SHP77 (cell line): ENCODE results near the gene NRL.

Experiments used
- DNase-seq, 2 experiments: peaks; one replicate each; lab custom pipeline; 2025; lab: John Stamatoyannopoulos, UW

Gene NRL

GRCh38 chr14:24065408-24065807 lies 49.3 kb downstream of the NRL start:
- no peak for DNase-seq

- no peak for DNase-seq
Measured at GRCh38 chr14:24064856-24065255, 49.9 kb downstream of the NRL start.

- no peak for DNase-seq
Measured at GRCh38 chr14:24064091-24064795, 50.5 kb downstream of the NRL start.

DNA sequence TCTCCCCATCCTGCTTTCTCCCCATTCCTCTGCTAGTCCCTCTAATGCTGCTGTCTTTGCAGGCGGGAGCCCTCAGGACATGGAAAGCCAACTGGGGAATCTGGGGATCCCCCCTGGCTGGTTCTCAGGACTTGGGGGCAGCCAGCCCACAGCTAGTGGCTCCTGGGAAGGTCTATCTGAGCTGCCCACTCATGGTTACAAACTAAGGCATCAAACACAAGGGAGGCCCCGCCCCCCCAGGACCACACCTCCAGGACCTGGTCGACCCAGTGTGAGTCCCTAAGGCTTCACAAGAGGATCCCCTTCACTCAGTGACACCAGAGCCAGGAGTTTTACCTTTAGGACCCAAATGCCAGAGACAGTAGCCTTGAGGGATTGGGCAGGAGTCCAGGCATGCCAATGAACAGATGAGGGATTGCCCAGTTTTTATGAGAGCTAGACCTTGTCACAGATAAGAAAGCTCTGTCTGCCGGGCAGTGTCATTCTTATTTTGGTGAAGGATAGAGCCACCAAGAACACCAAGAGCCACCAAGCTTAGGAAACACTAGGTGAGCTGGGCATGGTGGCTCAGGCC lies 51.4 kb downstream of the NRL start:
- DNase-seq = no peak

- DNase-seq = no peak
Measured at GRCh38 chr14:24062216-24062980, 52.4 kb downstream of the NRL start.

DNA sequence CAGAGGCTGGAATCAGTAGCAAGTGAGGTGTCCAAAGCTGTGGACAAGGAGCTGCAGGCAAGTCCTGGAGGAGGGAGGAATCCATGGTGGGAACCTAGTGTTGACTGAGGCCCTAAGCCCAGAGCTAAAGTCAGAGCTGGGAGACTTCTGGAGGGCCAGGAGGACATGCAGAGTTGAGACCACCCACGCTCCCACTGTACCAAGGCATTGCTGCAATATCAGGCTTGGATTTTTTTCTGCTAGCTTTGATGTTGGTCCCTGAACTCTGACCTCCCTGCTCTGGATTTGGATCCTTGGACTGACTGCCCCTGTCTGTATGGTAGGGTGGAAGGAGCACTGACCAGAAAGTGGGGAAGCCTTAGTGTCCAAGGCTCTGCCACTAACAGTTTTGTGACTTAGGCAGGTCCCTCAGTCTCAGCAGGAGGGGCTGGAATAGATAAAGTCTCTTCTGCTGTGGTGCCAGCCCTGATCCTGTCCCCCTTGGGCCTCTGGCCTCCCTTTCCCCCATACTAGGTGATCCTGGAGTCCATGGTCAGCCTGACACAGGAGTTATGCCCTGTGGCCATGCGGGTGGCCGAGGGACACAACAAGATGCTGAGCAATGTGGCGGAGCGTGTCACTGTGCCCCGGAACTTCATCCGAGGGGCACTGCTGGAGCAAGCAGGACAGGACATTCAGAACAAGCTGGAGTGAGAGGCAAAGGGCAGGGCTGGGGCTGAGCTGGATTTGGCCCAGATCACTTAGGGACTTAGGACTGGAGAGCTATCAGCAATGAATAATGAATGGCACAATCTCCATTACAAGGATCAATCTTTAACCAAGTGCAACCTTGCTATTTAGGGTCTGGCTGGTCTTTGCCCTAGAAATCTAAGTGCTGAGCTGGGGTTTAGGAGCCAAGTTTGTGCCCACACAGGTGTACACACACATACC lies 53.5 kb downstream of the NRL start:
- no peak for DNase-seq

- no peak for DNase-seq
Measured at GRCh38 chr14:24060443-24060842, 54.3 kb downstream of the NRL start.

DNA sequence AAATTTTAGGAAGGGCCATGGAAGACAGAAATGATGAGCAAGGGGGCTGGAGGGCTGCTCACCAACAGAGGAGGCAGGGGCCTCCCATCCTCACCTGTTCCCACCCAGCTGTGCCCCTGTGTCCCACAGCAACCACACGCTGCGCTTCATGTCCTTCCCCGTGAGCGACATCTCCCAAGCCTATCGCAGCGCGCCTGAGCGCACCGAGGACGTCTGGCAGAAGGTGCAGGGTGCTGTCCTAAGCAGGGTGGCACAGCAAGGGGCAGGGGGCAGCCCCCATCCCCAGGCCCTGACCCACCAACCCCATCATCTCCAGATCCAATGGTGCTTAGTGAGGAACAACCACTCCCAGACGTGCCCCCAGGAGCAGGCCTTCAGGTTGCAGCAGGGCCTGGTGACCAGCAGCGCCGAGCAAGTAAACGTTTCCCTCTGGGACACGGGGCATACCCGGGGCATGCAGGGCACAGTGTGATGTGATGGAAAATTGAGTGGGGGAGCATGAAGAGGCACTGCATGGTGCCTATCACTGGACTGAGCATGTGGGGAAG lies 54.8 kb downstream of the NRL start:
- no peak for DNase-seq

DNA sequence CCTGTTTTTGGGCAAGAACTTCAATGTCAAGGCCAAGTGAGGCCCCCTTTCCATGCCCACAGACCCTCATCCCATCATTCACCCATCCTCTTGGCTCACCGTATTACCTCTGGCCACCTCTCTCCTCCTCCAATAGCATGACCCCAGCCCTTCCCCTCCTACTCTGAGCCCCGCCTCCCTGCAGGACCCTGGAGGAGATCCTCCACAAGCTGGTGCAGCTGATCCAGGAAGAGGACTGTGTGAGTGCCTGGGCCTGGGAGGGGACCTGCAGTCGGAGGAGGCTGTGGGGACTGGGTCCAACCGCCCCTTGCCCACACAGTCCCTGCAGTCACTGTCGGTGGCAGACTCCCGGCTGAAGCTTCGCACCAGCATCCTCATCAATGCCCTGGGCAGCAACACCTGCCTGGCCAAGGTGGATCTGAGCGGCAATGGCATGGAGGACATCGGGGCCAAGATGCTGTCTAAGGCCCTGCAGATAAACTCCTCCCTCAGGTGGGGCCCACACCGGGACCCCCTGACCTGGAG lies 55.7 kb downstream of the NRL start:
- DNase-seq = no peak

DNA sequence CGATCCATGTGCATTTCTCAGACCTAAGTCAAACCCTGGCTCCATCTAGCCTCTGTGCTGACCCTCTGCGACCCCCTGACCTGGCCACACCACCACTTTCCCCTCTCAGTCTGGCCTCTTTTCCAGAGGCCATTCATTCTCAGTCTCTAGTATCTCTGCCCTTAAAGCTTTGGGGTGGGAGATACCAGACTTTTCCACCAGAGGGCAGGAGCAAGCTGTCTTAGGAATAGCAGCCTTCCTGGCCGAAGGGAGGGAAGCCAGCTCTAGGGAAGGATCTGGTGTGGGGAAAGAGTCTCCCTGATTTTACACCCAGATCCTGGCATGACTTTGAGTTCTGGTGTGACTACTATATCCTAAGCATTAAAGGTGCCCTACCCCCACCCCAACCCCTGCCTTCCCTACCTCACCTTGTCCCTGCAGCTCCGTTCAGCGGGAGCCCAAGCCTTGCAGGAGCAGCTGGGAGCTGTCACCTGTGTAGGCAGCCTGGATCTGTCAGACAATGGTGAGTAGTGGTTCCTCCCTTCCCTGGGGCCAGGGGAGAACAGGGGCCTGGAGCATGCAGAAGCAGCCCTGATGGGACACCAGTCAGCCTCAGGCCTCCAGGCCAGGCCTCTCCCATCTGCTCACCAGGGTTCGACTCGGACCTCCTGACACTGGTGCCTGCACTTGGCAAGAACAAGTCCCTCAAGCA lies 56.3 kb downstream of the NRL start:
- peak; percentile 37 to 47 for DNase-seq

DNA sequence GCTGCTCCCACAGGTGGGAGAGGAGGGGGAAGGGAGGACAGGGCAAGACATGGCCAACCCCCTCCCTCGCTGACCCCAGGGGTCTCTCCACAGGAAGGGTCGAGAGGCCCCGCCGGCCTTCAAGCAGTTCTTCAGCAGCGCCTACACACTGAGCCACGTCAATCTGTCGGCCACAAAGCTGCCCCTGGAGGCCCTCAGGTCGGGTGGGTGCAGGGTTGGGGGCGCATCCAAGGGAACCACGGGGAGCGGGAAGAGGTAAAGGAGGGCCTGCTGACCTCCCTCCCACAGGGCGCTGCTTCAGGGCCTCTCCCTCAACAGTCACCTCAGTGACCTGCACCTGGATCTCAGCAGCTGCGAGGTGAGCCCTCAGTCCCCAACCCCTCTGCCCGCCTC lies 56.9 kb downstream of the NRL start:
- no peak for DNase-seq

DNA sequence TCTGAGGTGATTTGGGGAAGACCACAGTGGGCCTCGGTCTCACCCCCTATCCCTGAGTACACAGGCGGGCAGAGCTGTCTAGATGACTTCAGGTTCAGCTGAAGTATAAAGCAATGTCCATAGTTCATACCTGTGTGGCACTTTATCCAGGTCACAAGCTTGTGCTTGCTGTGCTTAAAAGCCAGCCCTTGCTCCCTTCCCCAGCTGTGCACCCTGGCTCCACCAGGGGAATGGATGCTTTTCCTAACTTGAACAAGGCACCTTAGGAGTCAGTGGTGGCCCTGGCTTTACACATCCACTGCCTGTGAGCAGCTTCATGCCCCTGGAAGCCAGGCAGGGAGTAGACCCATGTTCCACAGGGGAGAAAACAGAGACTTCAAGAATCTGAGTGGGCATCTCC lies 57.5 kb downstream of the NRL start:
- no peak for DNase-seq

DNA sequence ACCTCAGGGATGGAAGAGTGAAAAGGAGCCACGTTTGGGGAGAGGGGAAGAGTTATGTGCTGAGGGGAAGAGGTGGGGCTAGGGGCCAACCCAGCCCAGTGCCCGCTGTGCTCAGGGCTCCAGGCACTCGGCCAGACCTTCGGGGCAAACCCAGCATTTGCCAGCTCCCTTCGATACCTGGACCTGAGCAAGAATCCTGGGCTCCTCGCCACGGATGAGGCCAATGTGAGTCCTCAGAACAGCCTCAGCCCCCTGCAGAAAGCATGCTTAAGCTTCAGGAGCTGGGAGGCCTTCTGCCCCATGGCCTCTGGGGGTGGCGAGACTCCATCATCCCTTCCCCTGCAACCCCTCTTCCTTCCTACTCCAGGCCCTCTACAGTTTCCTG lies 58.0 kb downstream of the NRL start:
- DNase-seq = no peak

- DNase-seq = no peak
Measured at GRCh38 chr14:24055971-24056799, 58.6 kb downstream of the NRL start.

- DNase-seq = no peak
Measured at GRCh38 chr14:24054646-24055045, 60.1 kb downstream of the NRL start.

GRCh38 chr14:24054324-24054641 lies 60.5 kb downstream of the NRL start:
- no peak for DNase-seq

DNA sequence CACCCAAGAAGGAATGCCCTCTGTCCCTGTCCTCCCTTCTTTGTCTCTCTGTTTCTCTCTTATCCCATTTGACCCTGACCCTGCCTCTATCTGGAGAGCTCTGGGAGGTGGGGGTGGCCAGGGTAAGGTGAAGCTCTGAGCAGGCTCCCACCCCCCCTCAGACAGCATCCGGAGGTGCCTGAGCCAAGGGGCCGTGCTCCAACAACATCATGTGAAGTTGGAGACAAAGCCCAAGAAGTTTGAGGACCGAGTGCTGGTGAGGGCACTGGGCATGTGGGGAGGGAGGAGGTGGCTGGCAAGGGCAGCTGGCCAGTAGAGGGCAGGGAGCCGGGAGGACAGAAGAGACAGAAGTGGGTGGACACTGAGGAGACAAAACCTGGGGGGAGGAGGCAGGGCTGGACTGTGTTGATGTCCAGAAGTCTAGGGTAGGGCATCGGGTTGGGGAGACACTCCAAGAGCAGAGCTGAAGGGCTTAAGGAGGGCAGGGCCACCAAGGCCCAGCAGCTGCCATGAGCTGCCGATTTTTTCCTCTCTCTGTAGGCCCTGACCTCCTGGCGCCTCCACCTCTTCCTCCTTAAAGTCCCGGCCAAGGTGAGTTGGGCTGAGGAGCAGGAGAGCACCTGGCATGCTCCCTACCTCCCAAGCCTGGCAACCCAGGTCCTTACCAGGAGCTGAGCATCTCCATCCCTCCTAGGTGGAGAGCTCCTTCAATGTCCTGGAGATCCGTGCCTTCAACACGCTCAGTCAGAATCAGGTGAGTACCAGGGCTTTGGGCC lies 61.0 kb downstream of the NRL start:
- DNase-seq = no peak

GRCh38 chr14:24052656-24053547 lies 61.8 kb downstream of the NRL start:
- no peak for DNase-seq
